Liver (tissue), 9 donors: ENCODE results near the gene STX19. TPM values are rescaled to one million over a fixed set of nuclear protein-coding genes. Genes with fewer than 3 reads are reported as not detected.

ENCODE experiments used
- DNase-seq: peaks from one replicate; pipeline ENCODE4 v3.0.0-alpha.2; 2017; ENCODE audit warnings: low spot score
- H3K27ac ChIP-seq, 2 donors: one replicate each; pipeline ENCODE4 v1.7.0; 2013; ENCODE audit warnings: inconsistent platforms in 2 of 2, low read length in 2 of 2, control low read depth in 1 of 2, low read depth in 1 of 2, mild to moderate bottlenecking in 1 of 2
- H3K27me3 ChIP-seq, 4 donors: one replicate each; pipeline versions ENCODE4 v1.6.1 to v1.7.0; 2013; ENCODE audit warnings: low read length in 3 of 4, inconsistent platforms in 1 of 4, mild to moderate bottlenecking in 1 of 4, moderate library complexity in 1 of 4; ENCODE audit not compliant: control insufficient read depth in 4 of 4, insufficient read depth in 4 of 4
- H3K36me3 ChIP-seq, 4 donors: one replicate each; pipeline versions ENCODE4 v1.6.1 to v1.7.0; 2013; ENCODE audit warnings: low read length in 3 of 4, mild to moderate bottlenecking in 3 of 4, low read depth in 1 of 4, moderate library complexity in 1 of 4; ENCODE audit not compliant: control insufficient read depth in 4 of 4, insufficient read depth in 3 of 4
- H3K4me1 ChIP-seq, 4 donors: one replicate each; pipeline versions ENCODE4 v1.6.1 to v1.7.0; 2013; ENCODE audit warnings: low read length in 3 of 4, mild to moderate bottlenecking in 3 of 4, moderate library complexity in 1 of 4; ENCODE audit not compliant: control insufficient read depth in 4 of 4, insufficient read depth in 4 of 4
- H3K4me3 ChIP-seq, 3 donors: one replicate each; pipeline versions ENCODE4 v1.6.1 to v1.7.0; 2013; ENCODE audit warnings: low read length in 3 of 3, control low read depth in 1 of 3, low read depth in 1 of 3, mild to moderate bottlenecking in 1 of 3
- H3K9ac ChIP-seq, 2 donors: one replicate each; pipeline ENCODE4 v1.7.0; 2013; ENCODE audit warnings: low read length in 2 of 2, mild to moderate bottlenecking in 2 of 2, moderate library complexity in 2 of 2, control low read depth in 1 of 2, low read depth in 1 of 2
- H3K9me3 ChIP-seq, 4 donors: one replicate each; pipeline versions ENCODE4 v1.6.1 to v1.7.0; 2013; ENCODE audit warnings: low read length in 3 of 4; ENCODE audit not compliant: control insufficient read depth in 4 of 4
- EGR1 ChIP-seq, 2 donors: IDR thresholded peaks; 2 replicates each; pipeline ENCODE4 v1.6.1; 2016 to 2018; ENCODE audit warnings: antibody characterized with exemption in 2 of 2, low read depth in 2 of 2
- FOXA2 ChIP-seq: IDR thresholded peaks from 2 replicates; pipeline ENCODE4 v1.6.1; 2016; ENCODE audit warnings: antibody characterized with exemption
- GABPA ChIP-seq, 2 donors: IDR thresholded peaks in 1 of 2; conservative IDR thresholded peaks in 1 of 2; 2 replicates each; pipeline ENCODE4 v1.6.1; 2016; ENCODE audit warnings: antibody characterized with exemption in 2 of 2, mild to moderate bottlenecking in 1 of 2, moderate library complexity in 1 of 2
- RAD21 ChIP-seq, 2 donors: IDR thresholded peaks; 2 replicates each; pipeline ENCODE4 v1.6.1; 2016; ENCODE audit warnings: antibody characterized with exemption in 2 of 2, mild to moderate bottlenecking in 2 of 2
- RXRA ChIP-seq, 2 donors: IDR thresholded peaks; 2 replicates each; pipeline ENCODE4 v1.6.1; 2017 to 2018; ENCODE audit warnings: antibody characterized with exemption in 2 of 2, mild to moderate bottlenecking in 1 of 2
- SP1 ChIP-seq: IDR thresholded peaks from 2 replicates; pipeline ENCODE4 v1.6.1; 2018; ENCODE audit warnings: antibody characterized with exemption, mild to moderate bottlenecking
- TAF1 ChIP-seq: conservative IDR thresholded peaks from 2 replicates; pipeline ENCODE4 v1.6.1; 2016; ENCODE audit warnings: antibody characterized with exemption, mild to moderate bottlenecking
- YY1 ChIP-seq: IDR thresholded peaks from 2 replicates; pipeline ENCODE4 v1.6.1; 2016; ENCODE audit warnings: antibody characterized with exemption, mild to moderate bottlenecking
- WGBS: extraction: QIAGEN DNeasy Blood & Tissue Kit; methylation state at CpG from one replicate; pipeline ENCODE4 v1.1.7; 2013; 5-methylcytosine and 5-hydroxymethylcytosine counted together
- polyA plus RNA-seq, 2 donors: library from polyadenylated mRNA; stranded (reverse) in 1 of 2; unstranded in 1 of 2; fragments of 200-250 nt in 1 of 2; fragments of >200 nt in 1 of 2; fragmentation: Nextera tagmentation in 1 of 2; extraction: Ambion mirVana in 1 of 2; gene quantifications; one replicate each; pipeline versions ENCODE4 v1.2.1 to v1.2.3, GENCODE V29; 2013 to 2015
- total RNA-seq, 2 donors: library from RNA; depleted of rRNA; stranded (reverse); fragments of >200 nt; gene quantifications; one replicate each; pipeline ENCODE4 v1.2.3, GENCODE V29; 2014
- TF ChIP-seq, protein P1 (sequence below): fragments of 150-350 bp; IDR thresholded peaks from 2 replicates; pipeline ENCODE4 v1.5.1; 2017; ENCODE audit warnings: improper control_type of control experiment, low read depth, low read length; ENCODE audit not compliant: missing input control
- TF ChIP-seq, protein P2 (sequence below): IDR thresholded peaks from 2 replicates; pipeline ENCODE4 v1.6.1; 2016; ENCODE audit warnings: antibody characterized with exemption
- TF ChIP-seq, protein P3 (sequence below): IDR thresholded peaks from 2 replicates; pipeline ENCODE4 v1.6.1; 2016; ENCODE audit warnings: antibody characterized with exemption
- TF ChIP-seq, protein P4 (sequence below): IDR thresholded peaks from 2 replicates; pipeline ENCODE4 v1.6.1; 2016; ENCODE audit warnings: antibody characterized with exemption
- TF ChIP-seq, protein P5 (sequence below): IDR thresholded peaks from 2 replicates; pipeline ENCODE4 v1.6.1; 2016; ENCODE audit warnings: antibody characterized with exemption, mild to moderate bottlenecking
- donor health status: healthy.
- donor health status: healthy.
- donor health status: healthy.
- donor health status: healthy.
- donor health status: healthy.

The STX19 gene
- total and polyA plus RNA-seq, 4 donors, result 0.18 TPM; not detected in 3

DNA sequence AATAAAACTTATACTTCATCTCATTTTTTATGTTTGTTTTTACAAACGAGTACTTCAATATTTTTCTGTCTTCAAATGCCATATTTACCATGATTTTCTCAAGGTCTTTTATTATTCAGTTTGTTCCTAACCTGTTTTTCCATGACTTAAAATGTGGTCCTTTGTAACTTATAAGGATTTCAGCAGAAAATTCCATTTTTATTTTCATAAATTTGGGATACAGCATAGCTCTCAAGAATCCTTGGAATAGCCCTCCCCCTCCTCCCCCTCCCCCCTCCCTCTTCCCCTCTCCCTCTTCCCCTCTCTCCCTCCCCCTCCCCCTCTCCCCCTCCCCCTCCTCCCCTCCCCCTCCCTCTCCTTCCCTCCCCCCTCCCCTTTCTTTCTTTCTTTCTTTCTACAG, 14.9 kb upstream of the STX19 start:
- Histone ChIP-seq H3K4me3 (no peak overlapping the region), H3K27ac (no peak overlapping the region), H3K36me3 (peaks cover 0 to 6% (median 0%) of the 10 kb centered on the region in 4 donors), H3K9me3 (peaks cover 0 to 5% (median 0%) of the 10 kb centered on the region in 4 donors), H3K27me3 (no peaks in the 10 kb centered on the region), H3K9ac (no peak overlapping the region), H3K4me1 (no peaks in the 10 kb centered on the region)
- WGBS, result 90% methylated on average over 1 of the region's 1 CpG
- DNase-seq, result no peak
- TF ChIP-seq RXRA (IDR thresholded peaks at IDR 0.05), result no peak

DNA sequence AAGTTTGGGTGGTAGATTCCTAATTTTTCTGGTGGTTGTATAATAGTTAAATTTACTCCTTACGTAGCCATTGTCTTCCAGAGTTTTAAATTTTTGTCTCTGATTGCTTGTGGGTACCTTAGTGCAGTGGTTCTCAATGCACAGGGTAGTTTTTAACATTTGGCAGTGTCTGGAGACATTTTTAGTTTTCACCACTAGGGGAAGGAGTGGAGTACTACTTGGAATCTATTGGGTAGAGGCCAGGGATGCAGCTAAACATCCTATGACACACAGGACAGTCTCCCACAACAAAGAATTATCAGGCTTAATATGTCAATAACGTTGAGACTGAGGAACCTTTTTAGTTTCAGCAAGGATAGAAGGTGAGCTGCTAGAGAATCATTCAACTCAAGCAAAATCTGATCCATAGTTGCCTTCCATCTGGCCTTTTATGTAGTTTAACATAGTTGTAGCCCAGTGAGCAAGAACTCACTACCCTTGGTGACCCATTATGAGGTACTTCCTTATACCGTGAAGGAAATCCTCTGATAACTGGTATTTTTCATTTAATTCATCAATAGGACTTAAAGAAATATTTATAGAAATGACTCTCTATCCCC, 8.6 kb upstream of the STX19 start:
- Histone ChIP-seq H3K4me1 (no peaks in the 10 kb centered on the region), H3K27ac (no peak overlapping the region), H3K36me3 (no peaks in the 10 kb centered on the region), H3K9ac (no peak overlapping the region), H3K9me3 (no peaks in the 10 kb centered on the region), H3K4me3 (no peak overlapping the region), H3K27me3 (no peaks in the 10 kb centered on the region)
- DNase-seq, result no peak
- WGBS, result 79% methylated on average over 3 of the region's 3 CpGs
- TF ChIP-seq RAD21 (IDR thresholded peaks at IDR 0.05) (peak; percentile 21 to 63), EGR1 (IDR thresholded peaks at IDR 0.05; ENCODE audit: low read depth in 2 of 2) (no peak)
- TF ChIP-seq, protein P1, sequence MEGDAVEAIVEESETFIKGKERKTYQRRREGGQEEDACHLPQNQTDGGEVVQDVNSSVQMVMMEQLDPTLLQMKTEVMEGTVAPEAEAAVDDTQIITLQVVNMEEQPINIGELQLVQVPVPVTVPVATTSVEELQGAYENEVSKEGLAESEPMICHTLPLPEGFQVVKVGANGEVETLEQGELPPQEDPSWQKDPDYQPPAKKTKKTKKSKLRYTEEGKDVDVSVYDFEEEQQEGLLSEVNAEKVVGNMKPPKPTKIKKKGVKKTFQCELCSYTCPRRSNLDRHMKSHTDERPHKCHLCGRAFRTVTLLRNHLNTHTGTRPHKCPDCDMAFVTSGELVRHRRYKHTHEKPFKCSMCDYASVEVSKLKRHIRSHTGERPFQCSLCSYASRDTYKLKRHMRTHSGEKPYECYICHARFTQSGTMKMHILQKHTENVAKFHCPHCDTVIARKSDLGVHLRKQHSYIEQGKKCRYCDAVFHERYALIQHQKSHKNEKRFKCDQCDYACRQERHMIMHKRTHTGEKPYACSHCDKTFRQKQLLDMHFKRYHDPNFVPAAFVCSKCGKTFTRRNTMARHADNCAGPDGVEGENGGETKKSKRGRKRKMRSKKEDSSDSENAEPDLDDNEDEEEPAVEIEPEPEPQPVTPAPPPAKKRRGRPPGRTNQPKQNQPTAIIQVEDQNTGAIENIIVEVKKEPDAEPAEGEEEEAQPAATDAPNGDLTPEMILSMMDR, result peak; percentile 45
- TF ChIP-seq, protein P2, sequence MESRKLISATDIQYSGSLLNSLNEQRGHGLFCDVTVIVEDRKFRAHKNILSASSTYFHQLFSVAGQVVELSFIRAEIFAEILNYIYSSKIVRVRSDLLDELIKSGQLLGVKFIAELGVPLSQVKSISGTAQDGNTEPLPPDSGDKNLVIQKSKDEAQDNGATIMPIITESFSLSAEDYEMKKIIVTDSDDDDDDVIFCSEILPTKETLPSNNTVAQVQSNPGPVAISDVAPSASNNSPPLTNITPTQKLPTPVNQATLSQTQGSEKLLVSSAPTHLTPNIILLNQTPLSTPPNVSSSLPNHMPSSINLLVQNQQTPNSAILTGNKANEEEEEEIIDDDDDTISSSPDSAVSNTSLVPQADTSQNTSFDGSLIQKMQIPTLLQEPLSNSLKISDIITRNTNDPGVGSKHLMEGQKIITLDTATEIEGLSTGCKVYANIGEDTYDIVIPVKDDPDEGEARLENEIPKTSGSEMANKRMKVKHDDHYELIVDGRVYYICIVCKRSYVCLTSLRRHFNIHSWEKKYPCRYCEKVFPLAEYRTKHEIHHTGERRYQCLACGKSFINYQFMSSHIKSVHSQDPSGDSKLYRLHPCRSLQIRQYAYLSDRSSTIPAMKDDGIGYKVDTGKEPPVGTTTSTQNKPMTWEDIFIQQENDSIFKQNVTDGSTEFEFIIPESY, result no peak

DNA sequence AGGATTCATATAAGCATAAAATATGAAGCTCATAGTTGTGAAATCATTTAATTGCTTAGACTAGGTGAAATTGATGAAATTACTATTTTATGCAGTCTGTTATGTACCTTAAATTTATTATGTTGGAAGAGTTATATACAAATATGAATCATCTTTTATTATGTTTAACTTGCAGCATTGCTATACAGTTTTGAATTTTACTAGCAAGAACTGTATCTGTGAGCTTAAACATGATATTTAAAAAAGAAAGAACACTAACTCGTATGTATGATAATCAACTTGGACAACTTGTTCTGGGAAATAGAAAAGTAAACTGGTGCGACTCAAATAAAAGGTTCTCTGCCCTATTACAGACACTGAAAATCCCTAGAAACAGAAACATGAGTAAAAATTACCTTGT, 1.8 kb downstream of the STX19 start:
- TF ChIP-seq FOXA2 (no peak), TAF1 (no peak)
- no peaks in the 10 kb centered on the region for H3K27me3 ChIP-seq
- no peaks in the 10 kb centered on the region for H3K9me3 ChIP-seq
- no peak overlapping the region for H3K4me3 ChIP-seq
- no peak overlapping the region for H3K9ac ChIP-seq
- no peak for DNase-seq
- 86% methylated on average over 2 of the region's 2 CpGs for WGBS
- no peaks in the 10 kb centered on the region for H3K36me3 ChIP-seq
- no peaks in the 10 kb centered on the region for H3K4me1 ChIP-seq
- no peak overlapping the region for H3K27ac ChIP-seq

DNA sequence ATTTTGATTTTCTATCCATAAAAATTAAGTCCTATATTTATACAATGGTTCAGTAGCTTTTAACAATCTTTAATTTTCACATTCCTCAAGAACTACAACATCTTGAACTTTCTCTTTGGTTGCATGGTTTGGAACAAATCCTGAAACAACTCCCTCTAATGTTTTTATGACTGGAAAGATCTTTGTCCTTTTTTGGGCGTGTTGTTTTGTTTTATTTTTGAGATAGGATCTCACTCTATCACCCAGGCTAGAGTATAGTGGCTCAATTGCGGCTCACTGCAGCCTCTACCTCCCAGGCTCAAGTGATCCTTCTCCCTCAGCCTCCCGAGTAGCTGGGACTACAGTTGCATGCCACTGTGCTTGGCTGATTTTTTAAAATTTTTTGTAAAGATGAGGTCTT, 4.0 kb downstream of the STX19 start:
- Histone ChIP-seq H3K36me3 (no peaks in the 10 kb centered on the region), H3K27ac (no peak overlapping the region), H3K4me1 (no peaks in the 10 kb centered on the region), H3K27me3 (no peaks in the 10 kb centered on the region), H3K4me3 (no peak overlapping the region), H3K9me3 (no peaks in the 10 kb centered on the region), H3K9ac (no peak overlapping the region)
- DNase-seq, result no peak
- 86% methylated on average over 3 of the region's 3 CpGs for WGBS
- TF ChIP-seq, protein P3, sequence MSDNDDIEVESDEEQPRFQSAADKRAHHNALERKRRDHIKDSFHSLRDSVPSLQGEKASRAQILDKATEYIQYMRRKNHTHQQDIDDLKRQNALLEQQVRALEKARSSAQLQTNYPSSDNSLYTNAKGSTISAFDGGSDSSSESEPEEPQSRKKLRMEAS, result no peak
- TF ChIP-seq GABPA (IDR thresholded peaks at IDR 0.05 in 1 of 2, conservative IDR thresholded peaks at IDR 0.05 in 1 of 2), result no peak
- TF ChIP-seq YY1, result no peak
- no peak for TF ChIP-seq SP1
- TF ChIP-seq RAD21 (IDR thresholded peaks at IDR 0.05), result no peak
- TF ChIP-seq FOXA2, result no peak
- TF ChIP-seq, protein P4, sequence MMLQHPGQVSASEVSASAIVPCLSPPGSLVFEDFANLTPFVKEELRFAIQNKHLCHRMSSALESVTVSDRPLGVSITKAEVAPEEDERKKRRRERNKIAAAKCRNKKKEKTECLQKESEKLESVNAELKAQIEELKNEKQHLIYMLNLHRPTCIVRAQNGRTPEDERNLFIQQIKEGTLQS, result no peak
- TF ChIP-seq, protein P5, sequence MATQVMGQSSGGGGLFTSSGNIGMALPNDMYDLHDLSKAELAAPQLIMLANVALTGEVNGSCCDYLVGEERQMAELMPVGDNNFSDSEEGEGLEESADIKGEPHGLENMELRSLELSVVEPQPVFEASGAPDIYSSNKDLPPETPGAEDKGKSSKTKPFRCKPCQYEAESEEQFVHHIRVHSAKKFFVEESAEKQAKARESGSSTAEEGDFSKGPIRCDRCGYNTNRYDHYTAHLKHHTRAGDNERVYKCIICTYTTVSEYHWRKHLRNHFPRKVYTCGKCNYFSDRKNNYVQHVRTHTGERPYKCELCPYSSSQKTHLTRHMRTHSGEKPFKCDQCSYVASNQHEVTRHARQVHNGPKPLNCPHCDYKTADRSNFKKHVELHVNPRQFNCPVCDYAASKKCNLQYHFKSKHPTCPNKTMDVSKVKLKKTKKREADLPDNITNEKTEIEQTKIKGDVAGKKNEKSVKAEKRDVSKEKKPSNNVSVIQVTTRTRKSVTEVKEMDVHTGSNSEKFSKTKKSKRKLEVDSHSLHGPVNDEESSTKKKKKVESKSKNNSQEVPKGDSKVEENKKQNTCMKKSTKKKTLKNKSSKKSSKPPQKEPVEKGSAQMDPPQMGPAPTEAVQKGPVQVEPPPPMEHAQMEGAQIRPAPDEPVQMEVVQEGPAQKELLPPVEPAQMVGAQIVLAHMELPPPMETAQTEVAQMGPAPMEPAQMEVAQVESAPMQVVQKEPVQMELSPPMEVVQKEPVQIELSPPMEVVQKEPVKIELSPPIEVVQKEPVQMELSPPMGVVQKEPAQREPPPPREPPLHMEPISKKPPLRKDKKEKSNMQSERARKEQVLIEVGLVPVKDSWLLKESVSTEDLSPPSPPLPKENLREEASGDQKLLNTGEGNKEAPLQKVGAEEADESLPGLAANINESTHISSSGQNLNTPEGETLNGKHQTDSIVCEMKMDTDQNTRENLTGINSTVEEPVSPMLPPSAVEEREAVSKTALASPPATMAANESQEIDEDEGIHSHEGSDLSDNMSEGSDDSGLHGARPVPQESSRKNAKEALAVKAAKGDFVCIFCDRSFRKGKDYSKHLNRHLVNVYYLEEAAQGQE, result no peak
